Tibial nerve (tissue), 4 donors: ENCODE measurements around the gene LEF1. TPM values are rescaled to one million over a fixed set of nuclear protein-coding genes. Genes with fewer than 3 reads are reported as not detected.

Experiments used
- DNase-seq, 2 donors: peaks; one replicate each; pipeline ENCODE4 v3.0.0-alpha.2; 2019; ENCODE audit warnings: low spot score in 2 of 2
- H3K27ac ChIP-seq, 4 donors: fragments of 200-600 bp; sonication (generic) in 3 of 4; one replicate each; pipeline ENCODE4 v1.5.1; 2017 to 2019; ENCODE audit warnings: mild to moderate bottlenecking in 1 of 4
- H3K27me3 ChIP-seq, 2 donors: fragments of 200-600 bp; sonication (generic) in 1 of 2; one replicate each; pipeline versions ENCODE4 v1.5.1 to v1.6.0; 2017 to 2019
- H3K36me3 ChIP-seq, 3 donors: fragments of 200-600 bp; sonication (generic); one replicate each; pipeline ENCODE4 v1.5.1; 2018 to 2019
- H3K4me1 ChIP-seq, 4 donors: fragments of 200-600 bp; sonication (generic) in 3 of 4; one replicate each; pipeline ENCODE4 v1.5.1; 2017 to 2019
- H3K4me3 ChIP-seq, 4 donors: fragments of 200-600 bp; sonication (generic) in 3 of 4; one replicate each; pipeline ENCODE4 v1.5.1; 2017 to 2019; ENCODE audit warnings: mild to moderate bottlenecking in 1 of 4, moderate library complexity in 1 of 4
- H3K9me3 ChIP-seq, 4 donors: fragments of 200-600 bp; sonication (generic) in 3 of 4; one replicate each; pipeline ENCODE4 v1.5.1; 2017 to 2019
- EP300 ChIP-seq, 2 donors: sonication (generic); formaldehyde crosslinking; IDR thresholded peaks; one replicate each; pipeline ENCODE4 v1.6.1; 2017; ENCODE audit warnings: antibody characterized with exemption in 2 of 2, mild to moderate bottlenecking in 1 of 2
- POLR2A ChIP-seq, 2 donors: fragments of 450-650 bp; IDR thresholded peaks; one replicate each; pipeline ENCODE4 v1.6.1; 2017; ENCODE audit warnings: antibody characterized with exemption in 2 of 2, mild to moderate bottlenecking in 2 of 2, moderate library complexity in 2 of 2
- WGBS, 2 donors: methylation state at CpG; one replicate each; pipeline ENCODE4 v1.1.5; 2018; 5-methylcytosine and 5-hydroxymethylcytosine counted together
- total RNA-seq, 4 donors: library from RNA; depleted of rRNA; stranded (reverse); fragments of >200 nt; gene quantifications; one replicate each; pipeline ENCODE4 v1.1.0, GENCODE V29; 2016
- TF ChIP-seq, protein P1 (sequence below), 5 experiments: fragments of 200-600 bp in 3 of 5; fragments of 450-650 bp in 2 of 5; sonication (generic) in 3 of 5; IDR thresholded peaks; one replicate each; pipeline ENCODE4 v1.5.1; 2016 to 2019; ENCODE audit warnings: antibody characterized with exemption in 5 of 5, mild to moderate bottlenecking in 3 of 5, moderate library complexity in 2 of 5

The LEF1 gene
- total RNA-seq, 4 donors from 2014 or later = 1.9 to 11.7 (median 8.3) TPM

DNA sequence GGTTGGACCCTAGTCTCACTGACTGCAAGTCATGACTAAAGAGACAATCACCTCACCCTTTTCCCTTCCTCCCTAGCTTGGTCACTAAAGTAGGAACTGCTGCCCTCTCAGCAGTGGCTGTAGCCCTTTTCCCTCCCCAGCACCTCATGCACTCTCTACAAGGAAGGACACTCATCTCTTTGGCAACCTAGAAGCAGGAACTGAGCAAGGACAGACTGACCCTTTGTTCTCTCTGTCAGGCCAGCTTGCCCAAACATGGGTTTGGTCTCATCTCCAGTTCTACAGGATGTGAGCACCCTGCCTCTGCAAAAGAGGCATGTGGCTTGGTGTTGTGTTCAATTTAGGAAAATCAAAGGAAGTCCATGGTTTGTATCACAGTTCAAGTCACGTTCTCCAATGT is 15.8 kb downstream of the LEF1 start:
- no peak for DNase-seq
- no peaks in the 10 kb centered on the region for H3K27me3 ChIP-seq
- no peak overlapping the region for H3K27ac ChIP-seq
- H3K4me1 ChIP-seq = peaks cover 0 to 5% (median 0%) of the 10 kb centered on the region in 4 donors
- no peak overlapping the region for H3K4me3 ChIP-seq
- H3K9me3 ChIP-seq = no peaks in the 10 kb centered on the region
- TF ChIP-seq, protein P1, sequence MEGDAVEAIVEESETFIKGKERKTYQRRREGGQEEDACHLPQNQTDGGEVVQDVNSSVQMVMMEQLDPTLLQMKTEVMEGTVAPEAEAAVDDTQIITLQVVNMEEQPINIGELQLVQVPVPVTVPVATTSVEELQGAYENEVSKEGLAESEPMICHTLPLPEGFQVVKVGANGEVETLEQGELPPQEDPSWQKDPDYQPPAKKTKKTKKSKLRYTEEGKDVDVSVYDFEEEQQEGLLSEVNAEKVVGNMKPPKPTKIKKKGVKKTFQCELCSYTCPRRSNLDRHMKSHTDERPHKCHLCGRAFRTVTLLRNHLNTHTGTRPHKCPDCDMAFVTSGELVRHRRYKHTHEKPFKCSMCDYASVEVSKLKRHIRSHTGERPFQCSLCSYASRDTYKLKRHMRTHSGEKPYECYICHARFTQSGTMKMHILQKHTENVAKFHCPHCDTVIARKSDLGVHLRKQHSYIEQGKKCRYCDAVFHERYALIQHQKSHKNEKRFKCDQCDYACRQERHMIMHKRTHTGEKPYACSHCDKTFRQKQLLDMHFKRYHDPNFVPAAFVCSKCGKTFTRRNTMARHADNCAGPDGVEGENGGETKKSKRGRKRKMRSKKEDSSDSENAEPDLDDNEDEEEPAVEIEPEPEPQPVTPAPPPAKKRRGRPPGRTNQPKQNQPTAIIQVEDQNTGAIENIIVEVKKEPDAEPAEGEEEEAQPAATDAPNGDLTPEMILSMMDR (IDR thresholded peaks at IDR 0.05) = no peak
- TF ChIP-seq POLR2A (IDR thresholded peaks at IDR 0.05) (no peak), EP300 (IDR thresholded peaks at IDR 0.05) (no peak)
- H3K36me3 ChIP-seq = no peaks in the 10 kb centered on the region
- 80 to 93% methylated on average over 1 of the region's 1 CpG for WGBS, 2 donors

DNA sequence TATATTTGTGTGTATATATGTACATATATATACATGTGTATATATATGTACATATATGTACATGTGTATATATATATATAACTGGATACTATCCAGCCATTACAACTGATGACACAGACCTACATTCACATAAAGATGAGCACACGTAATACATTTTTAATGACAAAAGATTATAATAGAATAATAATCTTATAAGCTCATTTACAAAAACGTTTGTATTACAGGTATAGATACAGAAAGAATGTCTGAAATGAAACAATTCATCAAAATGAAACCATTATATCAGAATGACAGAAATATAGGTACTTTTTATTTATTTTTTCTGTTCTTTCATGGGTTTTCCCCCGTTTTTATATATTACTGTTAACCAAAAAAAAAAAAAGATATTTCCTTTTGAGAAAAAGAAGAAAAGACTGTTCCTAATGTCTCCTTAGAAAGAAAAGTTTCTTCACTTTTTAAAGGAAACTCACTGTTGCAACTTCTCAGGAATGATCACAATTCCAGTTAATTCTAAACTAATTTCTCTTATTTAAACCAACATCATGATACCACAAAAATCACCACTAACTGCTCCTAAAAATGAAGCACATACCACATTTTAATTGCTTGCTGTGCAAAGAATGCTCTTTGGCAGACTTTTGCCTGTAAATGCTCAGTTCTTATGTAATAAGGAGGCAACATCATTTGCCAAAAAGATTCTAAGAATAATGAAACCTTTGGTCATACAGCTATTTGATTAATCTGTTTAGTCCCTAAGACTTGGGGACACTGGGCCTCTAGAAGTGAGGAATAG is 18.9 kb downstream of the LEF1 start:
- no peaks in the 10 kb centered on the region for H3K9me3 ChIP-seq
- TF ChIP-seq EP300 (IDR thresholded peaks at IDR 0.05) (no peak), POLR2A (IDR thresholded peaks at IDR 0.05) (no peak)
- TF ChIP-seq, protein P1 (IDR thresholded peaks at IDR 0.05) = no peak
- no peaks in the 10 kb centered on the region for H3K36me3 ChIP-seq
- 73 to 80% methylated on average over 3 of the region's 3 CpGs for WGBS, 2 donors
- no peak for DNase-seq
- no peaks in the 10 kb centered on the region for H3K27me3 ChIP-seq
- H3K4me1 ChIP-seq = peaks cover 0 to 5% (median 0%) of the 10 kb centered on the region in 4 donors
- no peak overlapping the region for H3K4me3 ChIP-seq
- H3K27ac ChIP-seq = no peak overlapping the region

DNA sequence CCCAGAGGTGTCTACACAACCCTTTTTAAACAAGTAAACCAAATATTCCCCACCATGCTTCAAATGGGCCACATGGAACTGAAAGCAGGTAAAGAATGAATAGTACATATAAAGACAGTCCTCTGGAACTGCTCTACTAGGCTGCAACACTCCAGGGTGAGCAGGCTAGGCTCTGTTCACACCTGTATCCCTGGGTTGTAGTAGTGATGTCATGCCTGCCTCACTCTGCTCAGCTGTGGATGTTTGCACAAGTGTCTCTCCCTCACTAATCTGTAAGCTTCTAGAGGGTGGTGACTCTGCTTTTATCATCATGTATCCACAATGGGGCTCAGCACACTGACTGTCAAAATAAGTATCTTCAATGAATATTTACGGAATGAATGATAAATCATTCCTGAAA is 20.4 kb downstream of the LEF1 start:
- Histone ChIP-seq H3K36me3 (no peaks in the 10 kb centered on the region), H3K27ac (no peak overlapping the region), H3K27me3 (no peaks in the 10 kb centered on the region), H3K4me3 (no peak overlapping the region), H3K4me1 (peaks cover 0 to 5% (median 0%) of the 10 kb centered on the region in 4 donors), H3K9me3 (no peaks in the 10 kb centered on the region)
- 95 to 97% methylated on average over 1 of the region's 1 CpG for WGBS, 2 donors
- DNase-seq = no peak
- TF ChIP-seq, protein P1 (IDR thresholded peaks at IDR 0.05) = no peak
- TF ChIP-seq POLR2A (IDR thresholded peaks at IDR 0.05) (no peak), EP300 (IDR thresholded peaks at IDR 0.05) (no peak)

DNA sequence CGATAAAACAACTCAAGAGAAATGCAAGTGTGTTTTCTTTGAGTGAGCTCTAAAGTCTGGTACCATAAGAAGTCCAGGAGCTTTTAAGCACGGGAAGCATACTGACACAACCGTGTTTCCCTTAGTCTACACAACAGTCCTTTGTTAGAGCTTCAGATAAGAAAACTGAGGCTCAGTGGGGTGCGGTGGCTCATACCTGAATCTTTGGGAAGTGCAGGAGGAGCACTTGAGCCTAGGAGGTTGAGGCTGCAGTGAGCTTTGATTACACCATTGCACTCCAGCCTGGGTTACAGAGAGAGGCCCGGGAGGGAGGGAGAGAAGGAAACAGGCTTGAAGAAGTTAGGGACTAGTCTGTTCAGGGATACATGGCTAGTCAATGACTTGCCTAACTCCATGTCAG is 21.9 kb downstream of the LEF1 start:
- 63 to 66% methylated on average over 5 of the region's 5 CpGs for WGBS, 2 donors
- Histone ChIP-seq H3K36me3 (no peaks in the 10 kb centered on the region), H3K27ac (no peak overlapping the region), H3K4me3 (no peak overlapping the region), H3K27me3 (no peaks in the 10 kb centered on the region), H3K4me1 (peaks cover 0 to 5% (median 0%) of the 10 kb centered on the region in 4 donors), H3K9me3 (no peaks in the 10 kb centered on the region)
- TF ChIP-seq EP300 (IDR thresholded peaks at IDR 0.05) (no peak), POLR2A (IDR thresholded peaks at IDR 0.05) (no peak)
- TF ChIP-seq, protein P1 (IDR thresholded peaks at IDR 0.05) = no peak
- DNase-seq = no peak

DNA sequence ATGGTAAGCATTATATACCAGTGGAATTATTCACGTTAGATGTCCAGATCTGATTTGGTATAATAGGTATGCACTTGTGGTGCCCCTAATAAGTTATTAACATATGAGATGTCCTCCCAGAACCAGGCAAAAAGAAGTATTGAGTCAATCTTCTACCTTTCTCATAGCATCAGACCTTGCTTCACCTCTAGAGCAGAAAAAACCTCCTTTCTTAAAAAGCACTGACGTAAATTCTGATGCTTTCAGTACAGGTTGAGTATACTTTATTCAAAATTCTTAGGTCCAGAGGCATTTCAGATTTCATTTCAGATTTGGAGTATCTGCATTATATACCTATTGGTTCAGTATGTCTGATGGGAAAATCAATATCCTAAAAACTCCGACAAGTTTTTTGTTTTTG is 22.4 kb downstream of the LEF1 start:
- Histone ChIP-seq H3K4me1 (peaks cover 0 to 5% (median 0%) of the 10 kb centered on the region in 4 donors), H3K9me3 (no peaks in the 10 kb centered on the region), H3K27ac (no peak overlapping the region), H3K27me3 (no peaks in the 10 kb centered on the region), H3K4me3 (no peak overlapping the region), H3K36me3 (no peaks in the 10 kb centered on the region)
- TF ChIP-seq EP300 (IDR thresholded peaks at IDR 0.05) = no peak
- TF ChIP-seq POLR2A (IDR thresholded peaks at IDR 0.05) = no peak
- TF ChIP-seq, protein P1 (IDR thresholded peaks at IDR 0.05) = no peak
- no peak for DNase-seq
- 95 to 98% methylated on average over 3 of the region's 3 CpGs for WGBS, 2 donors
